GM18517 (cell line): Measurements from ENCODE around the gene DTNBP1.

ENCODE experiments used
- ATAC-seq: cut with Tn5 transposase; IDR thresholded peaks from one replicate; pipeline ENCODE4 v1.9.1; 2021; ENCODE audit warnings: mild to moderate bottlenecking, moderate library complexity; ENCODE audit not compliant: unreplicated experiment

DTNBP1 gene

GRCh38 chr6:15662326-15663129 lies at the start of gene DTNBP1:
DTNBP1 (minus strand) TSS chr6:15663028; CDS start chr6:15662869, 159 bp downstream.
- ATAC-seq, result peak; percentile 55

GRCh38 chr6:15709651-15710269 lies 46.9 kb upstream of the DTNBP1 start:
- ATAC-seq, result no peak

GRCh38 chr6:15708231-15708630 lies 45.4 kb upstream of the DTNBP1 start:
- no peak for ATAC-seq

GRCh38 chr6:15705981-15706380 lies 43.2 kb upstream of the DTNBP1 start:
- no peak for ATAC-seq

GRCh38 chr6:15698471-15698870 lies 35.6 kb upstream of the DTNBP1 start:
- no peak for ATAC-seq

- no peak for ATAC-seq
Observed at GRCh38 chr6:15697895-15698294, 35.1 kb upstream of the DTNBP1 start.

GRCh38 chr6:15691250-15691869 lies 28.5 kb upstream of the DTNBP1 start:
- peak; percentile 91 for ATAC-seq

GRCh38 chr6:15690510-15690909 lies 27.7 kb upstream of the DTNBP1 start:
- ATAC-seq, result no peak

- no peak for ATAC-seq
Observed at GRCh38 chr6:15689586-15690482, 27.0 kb upstream of the DTNBP1 start.

GRCh38 chr6:15685619-15686018 lies 22.8 kb upstream of the DTNBP1 start:
- no peak for ATAC-seq

GRCh38 chr6:15682965-15683822 lies 20.4 kb upstream of the DTNBP1 start:
- peak; percentile 84 for ATAC-seq

GRCh38 chr6:15681946-15682345 lies 19.1 kb upstream of the DTNBP1 start:
- no peak for ATAC-seq

- ATAC-seq, result no peak
Observed at GRCh38 chr6:15678514-15678913, 15.7 kb upstream of the DTNBP1 start.

- no peak for ATAC-seq
Observed at GRCh38 chr6:15677822-15678221, 15.0 kb upstream of the DTNBP1 start.

- ATAC-seq, result no peak
Observed at GRCh38 chr6:15675536-15676220, 12.8 kb upstream of the DTNBP1 start.

- no peak for ATAC-seq
Observed at GRCh38 chr6:15674690-15675386, 12.0 kb upstream of the DTNBP1 start.

- no peak for ATAC-seq
Observed at GRCh38 chr6:15673666-15674065, 10.8 kb upstream of the DTNBP1 start.

- ATAC-seq, result no peak
Observed at GRCh38 chr6:15672818-15673217, 10.0 kb upstream of the DTNBP1 start.

- no peak for ATAC-seq
Observed at GRCh38 chr6:15672291-15672690, 9.5 kb upstream of the DTNBP1 start.
